Thyroid gland (tissue), 4 donors: ENCODE measurements around the gene TRIAP1.

Source experiments
- POLR2A ChIP-seq, 2 donors: fragments of 450-650 bp; IDR thresholded peaks; one replicate each; pipeline ENCODE4 v1.6.1; 2017; ENCODE audit warnings: antibody characterized with exemption in 2 of 2, mild to moderate bottlenecking in 2 of 2, moderate library complexity in 1 of 2
- TF ChIP-seq, protein P1 (sequence below), 6 experiments: fragments of 200-600 bp in 3 of 6; fragments of 450-650 bp in 3 of 6; sonication (generic) in 3 of 6; IDR thresholded peaks; one replicate each; pipeline ENCODE4 v1.5.1; 2016 to 2019; ENCODE audit warnings: antibody characterized with exemption in 6 of 6, mild to moderate bottlenecking in 2 of 6, inconsistent platforms in 1 of 6, moderate library complexity in 1 of 6

- TF ChIP-seq, protein P1, sequence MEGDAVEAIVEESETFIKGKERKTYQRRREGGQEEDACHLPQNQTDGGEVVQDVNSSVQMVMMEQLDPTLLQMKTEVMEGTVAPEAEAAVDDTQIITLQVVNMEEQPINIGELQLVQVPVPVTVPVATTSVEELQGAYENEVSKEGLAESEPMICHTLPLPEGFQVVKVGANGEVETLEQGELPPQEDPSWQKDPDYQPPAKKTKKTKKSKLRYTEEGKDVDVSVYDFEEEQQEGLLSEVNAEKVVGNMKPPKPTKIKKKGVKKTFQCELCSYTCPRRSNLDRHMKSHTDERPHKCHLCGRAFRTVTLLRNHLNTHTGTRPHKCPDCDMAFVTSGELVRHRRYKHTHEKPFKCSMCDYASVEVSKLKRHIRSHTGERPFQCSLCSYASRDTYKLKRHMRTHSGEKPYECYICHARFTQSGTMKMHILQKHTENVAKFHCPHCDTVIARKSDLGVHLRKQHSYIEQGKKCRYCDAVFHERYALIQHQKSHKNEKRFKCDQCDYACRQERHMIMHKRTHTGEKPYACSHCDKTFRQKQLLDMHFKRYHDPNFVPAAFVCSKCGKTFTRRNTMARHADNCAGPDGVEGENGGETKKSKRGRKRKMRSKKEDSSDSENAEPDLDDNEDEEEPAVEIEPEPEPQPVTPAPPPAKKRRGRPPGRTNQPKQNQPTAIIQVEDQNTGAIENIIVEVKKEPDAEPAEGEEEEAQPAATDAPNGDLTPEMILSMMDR (IDR thresholded peaks at IDR 0.05) = no peak
- no peak for TF ChIP-seq POLR2A (IDR thresholded peaks at IDR 0.05)
Measured at GRCh38 chr12:120460157-120460556, 14.0 kb upstream of the TRIAP1 start.
